OCI-LY7 (cell line): Measurements from ENCODE around the gene CADM4. TPM values are rescaled to one million over a fixed set of nuclear protein-coding genes. Genes with fewer than 3 reads are reported as not detected.

ENCODE experiments used
- BruUV-seq: library from RNA; stranded (reverse); fragments of 400-500 nt; replicated peaks from 2 replicates; lab custom pipeline; 2021; lab: Mats Ljungman, UMichigan
- CTCF ChIA-PET: fragments of 300-600 bp; sonication (Branson Sonifier 250); formaldehyde crosslinking; loops from one replicate; lab custom pipeline; 2022; ENCODE audit warnings: antibody characterized with exemption; ENCODE audit not compliant: unreplicated experiment; lab: Charles Lee
- POLR2A ChIA-PET: fragments of 300-600 bp; sonication (Branson Sonifier 250); formaldehyde crosslinking; loops from one replicate; lab custom pipeline; 2022; ENCODE audit warnings: antibody characterized with exemption; lab: Charles Lee
- DNase-seq: peaks from one replicate; pipeline ENCODE4 v3.0.0-alpha.2; 2015; ENCODE audit warnings: low spot score
- H2AFZ ChIP-seq: fragments of 200-600 bp; sonication (generic), shearing (Covaris generic); 2 replicates; pipeline ENCODE4 v1.6.1; 2014; ENCODE audit warnings: mild to moderate bottlenecking, antibody characterized with exemption, low read length, moderate library complexity
- H3K27ac ChIP-seq: fragments of 200-600 bp; sonication (generic); 2 replicates; pipeline ENCODE4 v1.5.1; 2014; ENCODE audit warnings: mixed run types, low read depth, mild to moderate bottlenecking, moderate library complexity, low read length, inconsistent platforms; ENCODE audit not compliant: poor library complexity, severe bottlenecking
- H3K36me3 ChIP-seq: fragments of 200-600 bp; sonication (generic); 2 replicates; pipeline ENCODE4 v1.6.1; 2014; ENCODE audit warnings: mild to moderate bottlenecking, antibody characterized with exemption, low read length, moderate library complexity, mixed read lengths; ENCODE audit not compliant: insufficient read depth
- H3K4me1 ChIP-seq: fragments of 200-600 bp; sonication (generic); 2 replicates; pipeline ENCODE4 v1.5.1; 2014; ENCODE audit warnings: mild to moderate bottlenecking, low read length; ENCODE audit not compliant: insufficient read depth, poor library complexity, severe bottlenecking
- H3K4me2 ChIP-seq: fragments of 200-600 bp; sonication (generic); 2 replicates; pipeline ENCODE4 v1.6.1; 2014; ENCODE audit warnings: mild to moderate bottlenecking, low read length
- H3K4me3 ChIP-seq: fragments of 200-600 bp; sonication (generic); 2 replicates; pipeline ENCODE4 v1.5.1; 2014; ENCODE audit warnings: mild to moderate bottlenecking, low read depth, low read length; ENCODE audit not compliant: poor library complexity, severe bottlenecking
- H3K79me2 ChIP-seq: fragments of 200-600 bp; sonication (generic); 2 replicates; pipeline ENCODE4 v1.6.1; 2016; ENCODE audit warnings: low read depth, mild to moderate bottlenecking, low read length, moderate library complexity, mixed read lengths; ENCODE audit not compliant: insufficient read depth
- H3K9me2 ChIP-seq: fragments of 200-600 bp; sonication (generic); 2 replicates; pipeline ENCODE4 v1.6.1; 2016; ENCODE audit warnings: mild to moderate bottlenecking, low read length, mixed read lengths; ENCODE audit not compliant: insufficient read depth
- H3K9me3 ChIP-seq: fragments of 200-600 bp; sonication (generic); 2 replicates; pipeline ENCODE4 v1.6.1; 2014; ENCODE audit warnings: mild to moderate bottlenecking, mixed run types, low read length, mixed read lengths
- H4K20me1 ChIP-seq: fragments of 200-600 bp; sonication (generic); 2 replicates; pipeline ENCODE4 v1.6.1; 2014; ENCODE audit warnings: mild to moderate bottlenecking, antibody characterized with exemption, low read length, moderate library complexity, mixed read lengths; ENCODE audit not compliant: insufficient read depth
- EZH2phosphoT487 ChIP-seq: fragments of 200-600 bp; sonication (generic); IDR thresholded peaks from 2 replicates; pipeline ENCODE4 v1.6.1; 2018; ENCODE audit warnings: low read depth, borderline replicate concordance, mild to moderate bottlenecking, mixed run types, antibody characterized with exemption, low read length, moderate library complexity, mixed read lengths
- intact Hi-C: fragments of 100-400 bp; cut with micrococcal nuclease; formaldehyde crosslinking; loops from one replicate; pipeline ENCODE4 v1.10.0; 2022; ENCODE audit not compliant: unreplicated experiment
- total RNA-seq, 2 experiments: library from RNA; depleted of rRNA in 1 of 2; stranded (reverse); fragments of >200 nt in 1 of 2; shearing (Covaris generic) in 1 of 2; gene quantifications; 2 replicates each; pipeline ENCODE4 v1.2.3, GENCODE V29; 2014 to 2022
- TF ChIP-seq, protein P1 (sequence below): fragments of 200-600 bp; sonication (generic); conservative IDR thresholded peaks from 2 replicates; pipeline ENCODE4 v1.5.1; 2014; ENCODE audit warnings: mild to moderate bottlenecking, antibody characterized with exemption, low read length, moderate library complexity, mixed read lengths

Gene CADM4
- total RNA-seq, 2 experiments from 2014 or later, result not detected

- Histone ChIP-seq H2AFZ (no peak overlapping the region), H3K36me3 (peaks cover 63% of the 10 kb centered on the region), H3K4me1 (no peaks in the 10 kb centered on the region), H3K9me2 (no peaks in the 10 kb centered on the region), H3K27ac (no peak overlapping the region), H4K20me1 (no peaks in the 10 kb centered on the region), H3K4me3 (no peak overlapping the region), H3K79me2 (no peaks in the 10 kb centered on the region; the same call in 1 of the 2 replicates), H3K4me2 (no peak overlapping the region), H3K9me3 (no peaks in the 10 kb centered on the region)
- ChIA-PET CTCF (no interaction called here), POLR2A (no interaction called here)
- no peak for DNase-seq
- BruUV-seq, result no TSS peak
- TF ChIP-seq EZH2phosphoT487, result no peak
- TF ChIP-seq, protein P1, sequence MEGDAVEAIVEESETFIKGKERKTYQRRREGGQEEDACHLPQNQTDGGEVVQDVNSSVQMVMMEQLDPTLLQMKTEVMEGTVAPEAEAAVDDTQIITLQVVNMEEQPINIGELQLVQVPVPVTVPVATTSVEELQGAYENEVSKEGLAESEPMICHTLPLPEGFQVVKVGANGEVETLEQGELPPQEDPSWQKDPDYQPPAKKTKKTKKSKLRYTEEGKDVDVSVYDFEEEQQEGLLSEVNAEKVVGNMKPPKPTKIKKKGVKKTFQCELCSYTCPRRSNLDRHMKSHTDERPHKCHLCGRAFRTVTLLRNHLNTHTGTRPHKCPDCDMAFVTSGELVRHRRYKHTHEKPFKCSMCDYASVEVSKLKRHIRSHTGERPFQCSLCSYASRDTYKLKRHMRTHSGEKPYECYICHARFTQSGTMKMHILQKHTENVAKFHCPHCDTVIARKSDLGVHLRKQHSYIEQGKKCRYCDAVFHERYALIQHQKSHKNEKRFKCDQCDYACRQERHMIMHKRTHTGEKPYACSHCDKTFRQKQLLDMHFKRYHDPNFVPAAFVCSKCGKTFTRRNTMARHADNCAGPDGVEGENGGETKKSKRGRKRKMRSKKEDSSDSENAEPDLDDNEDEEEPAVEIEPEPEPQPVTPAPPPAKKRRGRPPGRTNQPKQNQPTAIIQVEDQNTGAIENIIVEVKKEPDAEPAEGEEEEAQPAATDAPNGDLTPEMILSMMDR, result no peak
- intact Hi-C loops, result no loop called here
Measured at GRCh38 chr19:43609872-43610271, 29.8 kb downstream of the CADM4 start.

- H3K27ac ChIP-seq, result no peak overlapping the region
- H3K4me1 ChIP-seq, result peaks cover 6% of the 10 kb centered on the region
- no peaks in the 10 kb centered on the region for H3K9me3 ChIP-seq
- no peak overlapping the region for H3K4me3 ChIP-seq
- BruUV-seq, result TSS peak; percentile 78
- TF ChIP-seq, protein P1, result no peak
- no peak for TF ChIP-seq EZH2phosphoT487
- no peaks in the 10 kb centered on the region for H3K79me2 ChIP-seq
- H3K4me2 ChIP-seq, result no peak overlapping the region
- ChIA-PET CTCF (no interaction called here), POLR2A (no interaction called here)
- H4K20me1 ChIP-seq, result no peaks in the 10 kb centered on the region
- H3K36me3 ChIP-seq, result peaks cover 55% of the 10 kb centered on the region
- intact Hi-C loops, result no loop called here
- no peak for DNase-seq
- H3K9me2 ChIP-seq, result no peaks in the 10 kb centered on the region
- H2AFZ ChIP-seq, result no peak overlapping the region
Measured at GRCh38 chr19:43607238-43608205, 32.1 kb downstream of the CADM4 start.
